ENCODE measurements around the gene KRTAP4-4. TPM values are rescaled to one million over a fixed set of nuclear protein-coding genes. Genes with fewer than 3 reads are reported as not detected.
"Not testable (repeated sequence)": the region's sequence is repeated elsewhere in the genome, so short reads cannot be mapped to it uniquely, and the experiment has no call there.

Gene KRTAP4-4
- total RNA-seq (not detected), total RNA-seq (0 reads per million in 29 experiments)
- not detected for total RNA-seq (2013)

DNA sequence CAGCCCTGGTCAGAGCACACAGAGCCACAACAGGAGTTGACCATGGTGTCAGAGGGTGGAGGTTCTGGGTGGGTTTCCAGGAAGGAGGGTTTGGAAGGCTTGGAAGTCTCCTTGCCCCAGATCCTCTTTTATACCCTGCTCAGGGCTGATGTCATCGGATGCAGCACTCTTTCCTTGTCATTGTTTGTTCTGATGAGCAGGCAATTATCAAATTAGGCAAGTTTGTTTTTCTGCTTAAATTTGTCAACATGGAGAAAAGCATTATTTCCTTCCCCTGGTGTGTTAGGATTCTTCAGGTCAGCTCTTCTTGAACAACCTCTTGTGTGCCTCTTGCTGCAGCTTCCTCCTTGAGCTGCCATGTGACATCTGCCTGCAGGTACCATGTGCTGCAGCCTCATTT is at the start of gene KRTAP4-4:
KRTAP4-4 (minus strand) TSS at position 101 of the 400 bp plus-strand sequence; CDS start at position 44, 57 bp downstream.
- H3K4me3 ChIP-seq (ENCODE audit: control insufficient read depth in 1 of 2, extremely low read depth in 1 of 2, low read length in 1 of 2), result no peak within 1 kb of the TSS
- H3K27ac ChIP-seq (ENCODE audit: low read length), result no peak within 1 kb of the TSS
- CTCF ChIA-PET, result interaction anchor here in 1 of 2 donors (0.9 kb wide), 1 partner anchor 162 kb away, joined by 4 read pairs; no protein-coding TSS in a partner anchor
- H3K9me3 ChIP-seq, result no peaks in the 10 kb centered on the region
- Mint-ChIP-seq H3K27me3 (peaks cover 10 to 27% of the 10 kb centered on the region in 2 donors), H3K9me3 (no peaks in the 10 kb centered on the region), H3K4me3 (no peak within 1 kb of the TSS), H3K27ac (no peak within 1 kb of the TSS), H3K36me3 (no peaks in the 10 kb centered on the region), H3K4me1 (no peaks in the 10 kb centered on the region)
- no CpG with 5 or more reads among the region's 1 CpG for WGBS (ENCODE audit: insufficient coverage)
- no peaks in the 10 kb centered on the region for H3K4me1 ChIP-seq (ENCODE audit: control insufficient read depth in 1 of 2, extremely low read depth in 1 of 2, insufficient read depth in 2 of 2, low read length in 2 of 2)
- peaks cover 0 to 9% of the 10 kb centered on the region in 2 experiments for H3K27me3 ChIP-seq (replicated peaks in 1 of 2; ENCODE audit: control insufficient read depth in 2 of 2, extremely low read depth in 1 of 2, insufficient read depth in 2 of 2, low read length in 1 of 2)
- H3K36me3 ChIP-seq (ENCODE audit: control insufficient read depth in 2 of 2, extremely low read depth in 1 of 2, insufficient read depth in 1 of 2, low read length in 1 of 2), result no peaks in the 10 kb centered on the region
- ATAC-seq (replicated peaks in 1 of 4) (no peak), DNase-seq (no peak)
- POLR2A ChIA-PET, result no interaction called here

DNA sequence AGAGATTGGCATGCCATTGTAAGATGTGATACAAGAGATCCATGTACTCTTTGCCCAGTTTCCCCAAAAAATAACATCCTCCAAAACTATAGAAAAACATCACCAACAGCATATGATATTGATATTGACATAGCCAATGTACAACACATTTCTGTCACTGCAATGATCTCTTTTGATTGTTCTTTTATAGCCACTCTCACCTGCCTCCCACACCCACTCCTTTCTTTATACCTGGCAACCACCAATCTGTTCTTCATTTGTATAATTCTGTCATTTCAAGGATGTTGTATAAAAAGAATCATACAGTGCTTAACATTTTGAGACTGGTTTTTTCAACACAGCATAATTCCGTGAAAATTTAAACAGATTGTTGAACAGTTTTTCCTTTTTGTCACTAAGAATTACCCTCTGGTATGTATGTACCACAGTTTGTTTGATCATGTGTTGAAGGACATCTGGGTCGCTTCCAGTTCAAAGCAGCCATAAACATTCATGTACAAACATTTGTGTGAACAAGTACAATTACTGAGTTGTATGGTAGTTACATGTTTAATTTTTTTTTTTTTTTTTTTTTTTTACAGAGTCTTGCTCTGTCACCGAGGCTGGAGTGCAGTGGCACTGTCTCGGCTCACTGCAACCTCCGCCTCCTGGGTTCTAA is 39.0 kb upstream of the KRTAP4-4 start:
- DNase-seq, result no peak
- no peak for ATAC-seq (replicated peaks in 1 of 4)
- Mint-ChIP-seq H3K4me1 (no peaks in the 10 kb centered on the region), H3K27ac (no peak overlapping the region), H3K9me3 (peaks cover 0 to 7% (median 4%) of the 10 kb centered on the region in 3 donors), H3K4me3 (no peak overlapping the region), H3K36me3 (no peaks in the 10 kb centered on the region), H3K27me3 (no peaks in the 10 kb centered on the region)
- POLR2A ChIA-PET, result no interaction called here
- WGBS (ENCODE audit: insufficient coverage), result no CpG with 5 or more reads among the region's 5 CpGs
- Histone ChIP-seq H3K36me3 (ENCODE audit: control insufficient read depth in 2 of 2, extremely low read depth in 1 of 2, insufficient read depth in 1 of 2, low read length in 1 of 2) (no peaks in the 10 kb centered on the region), H3K4me1 (ENCODE audit: control insufficient read depth in 1 of 2, extremely low read depth in 1 of 2, insufficient read depth in 2 of 2, low read length in 2 of 2) (no peaks in the 10 kb centered on the region), H3K27ac (ENCODE audit: low read length) (no peak overlapping the region), H3K27me3 (replicated peaks in 1 of 2; ENCODE audit: control insufficient read depth in 2 of 2, extremely low read depth in 1 of 2, insufficient read depth in 2 of 2, low read length in 1 of 2) (no peaks in the 10 kb centered on the region), H3K4me3 (ENCODE audit: control insufficient read depth in 1 of 2, extremely low read depth in 1 of 2, low read length in 1 of 2) (no peak overlapping the region), H3K9me3 (no peaks in the 10 kb centered on the region)
- CTCF ChIA-PET, result no interaction called here

DNA sequence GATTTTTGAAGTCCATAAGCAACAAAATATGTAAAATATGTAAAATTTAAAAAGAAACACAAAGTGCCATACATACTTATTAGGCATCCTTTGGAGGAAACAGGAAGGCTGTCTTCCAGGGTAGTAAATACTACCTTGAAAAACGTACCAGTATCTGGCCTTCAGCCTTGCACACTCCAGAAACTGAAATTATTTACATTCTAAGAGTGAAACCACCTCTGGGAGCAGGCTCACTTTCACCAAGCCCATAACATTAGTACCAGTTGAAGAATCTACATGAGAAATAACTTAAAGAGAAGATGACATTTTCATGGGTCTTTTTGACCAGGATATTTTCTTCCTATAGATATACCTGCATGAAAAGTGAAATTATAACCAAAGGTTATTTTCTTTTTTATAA is 35.5 kb upstream of the KRTAP4-4 start:
- Mint-ChIP-seq H3K4me3 (no peak overlapping the region), H3K27ac (no peak overlapping the region), H3K4me1 (no peaks in the 10 kb centered on the region), H3K36me3 (no peaks in the 10 kb centered on the region), H3K27me3 (peaks cover under 1 to 5% of the 10 kb centered on the region in 2 donors), H3K9me3 (peaks cover 0 to 7% (median 4%) of the 10 kb centered on the region in 3 donors)
- Histone ChIP-seq H3K4me3 (ENCODE audit: control insufficient read depth in 1 of 2, extremely low read depth in 1 of 2, low read length in 1 of 2) (no peak overlapping the region), H3K27me3 (replicated peaks in 1 of 2; ENCODE audit: control insufficient read depth in 2 of 2, extremely low read depth in 1 of 2, insufficient read depth in 2 of 2, low read length in 1 of 2) (no peaks in the 10 kb centered on the region), H3K27ac (ENCODE audit: low read length) (no peak overlapping the region), H3K36me3 (ENCODE audit: control insufficient read depth in 2 of 2, extremely low read depth in 1 of 2, insufficient read depth in 1 of 2, low read length in 1 of 2) (no peaks in the 10 kb centered on the region), H3K9me3 (no peaks in the 10 kb centered on the region), H3K4me1 (ENCODE audit: control insufficient read depth in 1 of 2, extremely low read depth in 1 of 2, insufficient read depth in 2 of 2, low read length in 2 of 2) (no peaks in the 10 kb centered on the region)
- DNase-seq (no peak), ATAC-seq (replicated peaks in 1 of 4) (no peak)
- WGBS (ENCODE audit: insufficient coverage), result no CpG with 5 or more reads among the region's 1 CpG
- POLR2A ChIA-PET, result no interaction called here
- CTCF ChIA-PET, result interaction anchor here in 1 of 2 donors (0.5 kb wide), 1 partner anchor 98 kb away, joined by 3 read pairs; no protein-coding TSS in a partner anchor

DNA sequence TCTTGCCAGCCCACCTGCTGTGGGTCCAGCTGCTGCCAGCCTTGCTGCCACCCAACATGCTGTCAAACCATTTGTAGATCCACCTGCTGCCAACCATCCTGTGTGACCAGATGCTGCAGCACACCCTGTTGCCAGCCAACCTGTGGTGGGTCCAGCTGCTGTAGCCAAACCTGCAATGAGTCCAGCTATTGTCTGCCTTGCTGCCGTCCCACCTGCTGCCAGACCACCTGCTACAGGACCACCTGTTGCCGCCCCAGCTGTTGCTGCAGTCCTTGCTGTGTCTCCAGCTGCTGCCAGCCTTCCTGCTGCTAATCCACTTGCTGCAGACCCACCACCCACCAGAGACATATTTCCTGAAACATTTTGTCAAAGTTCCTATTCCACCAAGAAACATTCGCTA is 29.8 kb upstream of the KRTAP4-4 start:
- Histone ChIP-seq H3K27ac (ENCODE audit: low read length) (no peak overlapping the region), H3K4me3 (ENCODE audit: control insufficient read depth in 1 of 2, extremely low read depth in 1 of 2, low read length in 1 of 2) (no peak overlapping the region), H3K27me3 (replicated peaks in 1 of 2; ENCODE audit: control insufficient read depth in 2 of 2, extremely low read depth in 1 of 2, insufficient read depth in 2 of 2, low read length in 1 of 2) (peaks cover 2 to 10% of the 10 kb centered on the region in 2 experiments), H3K36me3 (ENCODE audit: control insufficient read depth in 2 of 2, extremely low read depth in 1 of 2, insufficient read depth in 1 of 2, low read length in 1 of 2) (no peaks in the 10 kb centered on the region), H3K4me1 (ENCODE audit: control insufficient read depth in 1 of 2, extremely low read depth in 1 of 2, insufficient read depth in 2 of 2, low read length in 2 of 2) (no peaks in the 10 kb centered on the region), H3K9me3 (no peaks in the 10 kb centered on the region)
- Mint-ChIP-seq H3K27me3 (peaks cover 19 to 29% of the 10 kb centered on the region in 2 donors), H3K27ac (no peak overlapping the region), H3K36me3 (no peaks in the 10 kb centered on the region), H3K9me3 (no peaks in the 10 kb centered on the region), H3K4me3 (no peak overlapping the region), H3K4me1 (peaks cover 0 to 8% (median 0%) of the 10 kb centered on the region in 3 donors)
- no peak for ATAC-seq (replicated peaks in 1 of 4)
- ChIA-PET CTCF (no interaction called here), POLR2A (no interaction called here)
- WGBS (ENCODE audit: insufficient coverage), result 94% methylated on average over 3 of the region's 3 CpGs
- DNase-seq, result no peak

DNA sequence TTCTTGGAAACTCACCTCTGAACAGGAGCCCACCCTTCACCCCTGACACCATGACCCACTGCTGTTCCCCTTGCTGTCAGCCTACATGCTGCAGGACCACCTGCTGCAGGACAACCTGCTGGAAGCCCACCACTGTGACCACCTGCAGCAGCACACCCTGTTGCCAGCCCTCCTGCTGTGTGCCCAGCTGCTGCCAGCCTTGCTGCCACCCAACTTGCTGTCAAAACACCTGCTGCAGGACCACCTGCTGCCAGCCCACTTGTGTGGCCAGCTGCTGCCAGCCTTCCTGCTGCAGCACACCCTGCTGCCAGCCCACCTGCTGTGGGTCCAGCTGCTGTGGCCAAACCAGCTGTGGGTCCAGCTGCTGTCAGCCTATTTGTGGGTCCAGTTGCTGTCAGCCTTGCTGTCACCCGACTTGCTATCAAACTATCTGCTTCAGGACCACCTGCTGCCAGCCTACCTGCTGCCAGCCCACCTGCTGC is 29.3 kb upstream of the KRTAP4-4 start, which contains the start of gene KRTAP9-1:
KRTAP9-1 (plus strand) TSS at position 51 of the 482 bp plus-strand sequence; CDS start at position 51, 0 bp downstream.
- POLR2A ChIA-PET, result not testable (repeated sequence)
- 40% methylated on average over 1 of the region's 1 CpG for WGBS (ENCODE audit: insufficient coverage)

DNA sequence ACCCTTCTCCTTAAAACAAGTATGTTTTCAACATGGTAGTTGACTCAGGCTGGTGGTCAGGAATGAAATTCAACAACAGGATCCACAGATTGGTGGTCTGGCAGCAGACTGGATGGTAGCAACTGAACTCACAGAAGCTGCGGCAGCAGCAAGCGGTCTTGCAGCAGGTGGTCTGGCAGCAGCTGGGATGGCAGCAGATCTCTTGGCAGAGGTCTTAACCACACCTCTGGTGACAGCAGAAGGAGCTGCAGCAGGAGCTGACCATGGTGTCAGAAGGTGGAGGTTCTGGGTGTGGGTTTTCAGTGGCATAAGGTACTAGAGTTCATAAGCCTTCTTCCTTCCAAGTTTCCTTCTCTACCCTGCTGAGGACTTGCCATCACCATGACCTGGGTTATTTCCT is 26.3 kb upstream of the KRTAP4-4 start:
- ChIA-PET POLR2A (no interaction called here), CTCF (no interaction called here)
- Histone ChIP-seq H3K27ac (ENCODE audit: low read length) (no peak overlapping the region), H3K27me3 (replicated peaks in 1 of 2; ENCODE audit: control insufficient read depth in 2 of 2, extremely low read depth in 1 of 2, insufficient read depth in 2 of 2, low read length in 1 of 2) (peaks cover 2 to 10% of the 10 kb centered on the region in 2 experiments), H3K4me1 (ENCODE audit: control insufficient read depth in 1 of 2, extremely low read depth in 1 of 2, insufficient read depth in 2 of 2, low read length in 2 of 2) (no peaks in the 10 kb centered on the region), H3K36me3 (ENCODE audit: control insufficient read depth in 2 of 2, extremely low read depth in 1 of 2, insufficient read depth in 1 of 2, low read length in 1 of 2) (no peaks in the 10 kb centered on the region), H3K4me3 (ENCODE audit: control insufficient read depth in 1 of 2, extremely low read depth in 1 of 2, low read length in 1 of 2) (no peak overlapping the region), H3K9me3 (no peaks in the 10 kb centered on the region)
- Mint-ChIP-seq H3K27me3 (peaks cover 19 to 34% of the 10 kb centered on the region in 2 donors), H3K4me1 (peaks cover 0 to 8% (median 0%) of the 10 kb centered on the region in 3 donors), H3K9me3 (no peaks in the 10 kb centered on the region), H3K36me3 (no peaks in the 10 kb centered on the region), H3K4me3 (no peak overlapping the region), H3K27ac (no peak overlapping the region)
- WGBS (ENCODE audit: insufficient coverage), result 83% methylated on average over 2 of the region's 2 CpGs
- DNase-seq (no peak), ATAC-seq (replicated peaks in 1 of 4) (no peak)

More for the DNA sequence above, 29.3 kb upstream of the KRTAP4-4 start, which contains the start of gene KRTAP9-1:
- ATAC-seq (replicated peaks in 1 of 4); H3K4me1 Mint-ChIP-seq; DNase-seq; H3K4me3 Mint-ChIP-seq; H3K36me3 Mint-ChIP-seq; CTCF ChIA-PET; H3K9me3 Mint-ChIP-seq; H3K27ac Mint-ChIP-seq; H3K36me3 ChIP-seq (ENCODE audit: control insufficient read depth in 2 of 2, extremely low read depth in 1 of 2, insufficient read depth in 1 of 2, low read length in 1 of 2); H3K9me3 ChIP-seq; H3K27ac ChIP-seq (ENCODE audit: low read length); H3K4me3 ChIP-seq (ENCODE audit: control insufficient read depth in 1 of 2, extremely low read depth in 1 of 2, low read length in 1 of 2); H3K4me1 ChIP-seq (ENCODE audit: control insufficient read depth in 1 of 2, extremely low read depth in 1 of 2, insufficient read depth in 2 of 2, low read length in 2 of 2): not testable (repeated sequence)
- H3K27me3 Mint-ChIP-seq, result peaks cover 19 to 29% of the 10 kb centered on the region in 2 donors
- peaks cover 2 to 10% of the 10 kb centered on the region in 2 experiments for H3K27me3 ChIP-seq (replicated peaks in 1 of 2; ENCODE audit: control insufficient read depth in 2 of 2, extremely low read depth in 1 of 2, insufficient read depth in 2 of 2, low read length in 1 of 2)
